Breast epithelium (tissue), 3 donors: ENCODE data around the gene EIF4G3.

Source experiments
- POLR2A ChIP-seq: fragments of 450-650 bp; IDR thresholded peaks from one replicate; pipeline ENCODE4 v1.6.1; 2016; ENCODE audit warnings: antibody characterized with exemption, mild to moderate bottlenecking, moderate library complexity
- POLR2AphosphoS5 ChIP-seq, 3 donors: sonication (generic); formaldehyde crosslinking; IDR thresholded peaks; one replicate each; pipeline ENCODE4 v1.6.1; 2017; ENCODE audit warnings: antibody characterized with exemption in 3 of 3
- TF ChIP-seq, protein P1 (sequence below), 3 donors: fragments of 450-650 bp; IDR thresholded peaks; one replicate each; pipeline ENCODE4 v1.5.1; 2016 to 2017; ENCODE audit warnings: antibody characterized with exemption in 3 of 3, mild to moderate bottlenecking in 3 of 3, moderate library complexity in 3 of 3

- TF ChIP-seq, protein P1, sequence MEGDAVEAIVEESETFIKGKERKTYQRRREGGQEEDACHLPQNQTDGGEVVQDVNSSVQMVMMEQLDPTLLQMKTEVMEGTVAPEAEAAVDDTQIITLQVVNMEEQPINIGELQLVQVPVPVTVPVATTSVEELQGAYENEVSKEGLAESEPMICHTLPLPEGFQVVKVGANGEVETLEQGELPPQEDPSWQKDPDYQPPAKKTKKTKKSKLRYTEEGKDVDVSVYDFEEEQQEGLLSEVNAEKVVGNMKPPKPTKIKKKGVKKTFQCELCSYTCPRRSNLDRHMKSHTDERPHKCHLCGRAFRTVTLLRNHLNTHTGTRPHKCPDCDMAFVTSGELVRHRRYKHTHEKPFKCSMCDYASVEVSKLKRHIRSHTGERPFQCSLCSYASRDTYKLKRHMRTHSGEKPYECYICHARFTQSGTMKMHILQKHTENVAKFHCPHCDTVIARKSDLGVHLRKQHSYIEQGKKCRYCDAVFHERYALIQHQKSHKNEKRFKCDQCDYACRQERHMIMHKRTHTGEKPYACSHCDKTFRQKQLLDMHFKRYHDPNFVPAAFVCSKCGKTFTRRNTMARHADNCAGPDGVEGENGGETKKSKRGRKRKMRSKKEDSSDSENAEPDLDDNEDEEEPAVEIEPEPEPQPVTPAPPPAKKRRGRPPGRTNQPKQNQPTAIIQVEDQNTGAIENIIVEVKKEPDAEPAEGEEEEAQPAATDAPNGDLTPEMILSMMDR (IDR thresholded peaks at IDR 0.05), result no peak
- no peak for TF ChIP-seq POLR2A
- TF ChIP-seq POLR2AphosphoS5 (IDR thresholded peaks at IDR 0.05), result no peak
These were observed 15.6 kb upstream of the EIF4G3 start for GRCh38 chr1:21192284-21192683.
